HG03039 (cell line): ENCODE results near the gene TSC1.
"Not testable (repeated sequence)": the region's sequence is repeated elsewhere in the genome, so short reads cannot be mapped to it uniquely, and the experiment has no call there.

Source experiments
- ATAC-seq: cut with Tn5 transposase; IDR thresholded peaks from one replicate; pipeline ENCODE4 v1.9.1; 2021; ENCODE audit warnings: mild to moderate bottlenecking, moderate library complexity; ENCODE audit not compliant: unreplicated experiment

TSC1 gene

DNA sequence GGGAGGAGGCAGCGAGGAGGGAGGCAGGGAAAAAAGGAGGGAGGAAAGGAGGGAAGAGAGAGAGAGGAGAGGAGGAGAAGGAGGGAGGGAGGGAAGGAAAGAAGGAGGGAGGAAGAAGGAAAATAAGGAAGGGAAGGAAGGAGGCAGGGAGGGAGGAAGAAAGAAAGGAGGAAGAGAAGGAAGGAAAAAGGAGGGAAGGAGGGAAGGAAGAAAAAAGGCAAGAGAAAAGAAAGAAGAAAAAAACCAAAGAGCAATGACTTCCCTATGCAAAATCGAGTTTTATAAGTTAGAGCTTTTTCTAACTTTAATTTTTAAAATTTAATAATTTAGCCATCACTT lies 33.7 kb upstream of the TSC1 start:
- no peak for ATAC-seq

DNA sequence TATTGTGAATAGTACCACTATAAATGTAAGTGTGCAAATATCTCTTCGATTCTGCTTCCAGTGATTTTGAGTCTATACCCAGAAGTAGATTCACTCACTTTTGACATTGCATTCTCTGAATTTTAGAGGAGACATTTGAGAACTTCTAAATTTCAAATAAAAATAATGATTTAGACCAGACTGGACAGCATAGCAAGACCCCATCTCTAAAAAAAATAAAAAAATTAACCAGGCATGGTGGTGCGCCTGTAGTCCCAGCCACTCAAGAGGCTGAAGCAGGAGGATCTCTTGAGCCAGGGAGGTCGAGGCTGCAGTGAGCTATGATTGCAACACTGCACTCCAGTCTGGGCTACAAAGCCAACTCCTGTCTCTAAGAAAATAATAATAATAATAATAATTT lies 32.2 kb upstream of the TSC1 start:
- ATAC-seq = no peak

DNA sequence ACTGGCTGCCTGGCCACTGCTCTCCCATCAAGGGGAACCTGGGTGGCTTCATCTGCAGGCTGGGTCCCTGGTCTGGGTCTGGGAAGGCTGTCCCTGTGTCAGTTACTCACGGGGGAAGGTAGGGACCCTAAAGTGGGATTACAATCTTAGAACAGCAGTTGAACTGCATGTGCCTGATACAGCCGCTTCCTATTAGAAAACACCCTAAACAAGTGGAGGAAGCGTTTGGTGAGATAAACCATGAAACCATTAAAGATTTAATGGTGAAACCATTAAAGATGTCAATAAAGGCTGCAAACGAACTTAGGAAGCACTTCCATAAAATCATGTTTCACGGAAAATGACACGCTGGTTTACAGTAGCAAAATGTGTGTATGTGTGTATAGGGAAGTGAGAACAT lies 31.5 kb upstream of the TSC1 start:
- no peak for ATAC-seq

DNA sequence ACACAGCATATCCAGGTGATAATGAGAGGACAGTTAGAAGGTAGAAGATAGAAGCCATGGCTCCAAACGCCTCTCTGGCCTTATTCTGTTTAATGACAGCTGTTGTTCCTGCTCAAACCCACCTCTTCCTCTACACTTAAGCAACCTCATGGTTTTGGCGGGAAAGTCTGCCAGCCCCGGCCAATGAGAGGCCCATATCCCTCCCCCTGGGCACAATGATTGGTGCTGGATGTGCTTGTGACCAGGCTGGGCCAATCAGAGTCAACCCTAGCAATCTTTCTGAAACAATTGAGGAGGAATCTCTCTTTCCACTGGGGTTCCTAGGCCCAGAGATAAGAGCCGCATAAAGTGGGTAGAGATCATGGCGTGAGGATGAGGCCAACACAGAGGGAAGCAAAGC lies 29.3 kb upstream of the TSC1 start:
- ATAC-seq = no peak

DNA sequence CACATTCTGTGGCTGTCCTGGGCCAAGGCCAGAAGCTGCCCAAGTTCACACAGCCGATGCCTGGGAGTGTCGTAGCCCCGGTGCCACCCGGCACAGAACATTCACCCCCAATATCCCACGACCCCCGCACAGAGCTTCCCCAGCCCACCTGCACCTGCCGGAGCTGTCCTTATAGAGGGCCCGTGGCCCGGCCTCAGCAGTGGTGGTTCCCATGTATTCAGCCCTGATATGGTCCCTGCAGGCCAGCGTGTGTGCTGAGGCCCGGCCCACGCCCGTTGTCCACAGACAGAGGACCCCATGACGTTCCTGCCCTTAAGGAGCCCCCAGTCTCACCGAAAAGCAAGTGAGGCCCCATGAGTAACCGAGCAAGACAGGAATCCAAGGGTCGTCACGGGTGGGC lies 28.8 kb upstream of the TSC1 start:
- no peak for ATAC-seq

DNA sequence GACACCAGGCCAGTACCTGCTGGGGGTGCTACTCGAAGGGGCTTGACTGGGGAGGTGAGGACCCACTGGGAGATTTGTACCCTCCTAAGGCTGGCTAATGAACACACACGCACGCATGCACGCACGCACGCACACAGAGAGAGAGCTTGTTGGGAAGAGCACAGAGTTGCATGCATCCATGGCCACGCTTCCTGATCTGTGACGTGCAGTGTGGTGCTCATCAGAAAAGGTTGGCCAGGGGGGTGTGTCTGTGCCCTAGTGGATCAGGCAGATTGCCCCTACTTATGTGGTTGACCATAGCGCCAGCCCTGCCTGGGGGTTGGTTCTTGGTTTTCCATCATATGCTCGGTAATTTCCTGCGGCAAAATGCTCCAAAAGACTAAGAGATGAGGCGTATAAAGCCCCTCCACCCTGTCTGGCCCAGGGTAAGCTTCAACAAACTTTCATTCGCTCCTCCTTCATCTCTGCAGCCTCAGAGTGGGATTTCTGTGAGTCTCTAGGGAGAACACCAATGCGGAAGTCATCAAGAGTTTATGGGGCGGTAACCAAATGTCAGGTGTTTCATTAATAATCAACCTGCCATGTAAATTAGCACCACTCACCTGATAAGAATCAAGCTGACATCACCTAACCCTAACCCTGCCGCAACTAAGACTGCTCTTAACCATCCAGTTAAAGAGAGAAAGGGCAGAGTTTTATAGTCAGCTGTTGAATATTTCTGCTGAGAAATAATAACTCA lies 26.1 kb upstream of the TSC1 start:
- ATAC-seq = no peak

DNA sequence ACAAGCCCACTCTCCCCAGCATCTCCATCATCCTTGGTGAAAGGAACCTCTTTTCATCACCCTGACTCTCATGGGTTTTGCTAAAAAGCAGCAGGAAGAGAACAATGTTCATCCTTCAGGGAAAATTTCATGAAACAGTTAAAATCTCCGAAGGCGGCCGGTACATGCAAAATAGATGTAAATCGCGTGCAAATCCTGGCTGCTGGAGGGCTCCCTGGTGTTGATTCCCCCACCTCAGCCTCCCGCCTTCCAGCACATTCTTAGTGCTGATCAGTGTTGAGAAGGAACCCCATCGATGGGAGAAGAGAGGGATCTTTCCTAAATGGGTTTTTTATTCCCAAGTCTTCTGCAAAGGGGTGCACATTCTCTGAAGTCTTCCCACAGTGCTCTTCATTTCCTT lies 25.4 kb upstream of the TSC1 start:
- ATAC-seq = no peak

DNA sequence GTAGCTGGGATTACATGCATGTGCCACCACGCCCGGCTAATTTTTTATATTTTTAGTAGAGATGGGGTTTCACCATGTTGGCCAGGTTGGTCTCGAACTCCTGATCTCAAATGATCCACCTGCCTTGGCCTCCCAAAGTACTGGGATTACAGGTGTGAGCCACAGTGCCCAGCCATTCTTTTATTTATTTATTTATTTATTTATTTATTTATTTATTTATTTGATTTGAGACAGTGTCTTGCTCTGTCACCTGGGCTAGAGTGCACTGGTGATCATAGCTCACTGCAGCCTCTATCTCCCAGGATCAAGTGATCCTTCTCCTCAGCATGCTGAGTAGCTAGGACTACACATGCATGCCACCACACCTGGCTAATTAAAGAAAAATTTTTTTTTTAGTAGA lies 23.5 kb upstream of the TSC1 start:
- ATAC-seq = not testable (repeated sequence)

DNA sequence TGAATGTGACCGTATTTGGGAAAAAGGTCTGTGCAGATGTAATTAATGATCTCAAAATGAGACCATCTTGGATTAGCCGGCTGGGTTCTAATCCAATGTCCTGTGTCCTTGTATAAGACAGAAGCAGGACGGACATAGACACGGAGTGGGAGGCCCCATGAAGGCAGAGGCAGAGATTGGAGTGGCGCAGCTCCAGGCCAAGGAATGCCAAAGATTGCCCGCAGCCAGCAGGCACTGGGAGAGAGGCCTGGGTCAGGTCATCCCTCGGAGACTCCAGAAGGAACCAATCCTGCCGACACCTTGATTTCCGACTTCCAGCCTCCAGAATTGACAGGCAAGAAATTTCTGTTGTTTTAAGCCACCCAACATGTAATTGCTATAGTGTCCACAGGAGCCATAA lies 21.1 kb upstream of the TSC1 start:
- ATAC-seq = no peak

DNA sequence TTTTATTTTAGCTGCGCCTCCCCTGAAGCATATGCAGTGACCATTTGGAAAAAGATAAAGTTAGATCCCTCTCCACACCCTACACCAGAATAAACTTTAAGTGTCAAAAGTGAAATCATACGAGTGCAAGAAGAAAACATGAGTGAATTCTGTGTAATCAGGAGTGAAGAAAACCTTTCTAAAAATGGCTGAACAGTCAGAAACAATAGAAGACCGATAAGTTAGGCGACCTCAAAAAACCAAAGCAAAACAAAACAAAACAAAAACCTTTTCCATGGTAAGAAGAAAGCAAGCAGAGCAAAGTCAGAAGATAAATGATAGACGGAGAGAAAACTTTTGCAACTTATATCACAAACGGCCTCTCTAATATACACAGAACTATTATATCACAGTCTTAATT lies 16.6 kb upstream of the TSC1 start:
- ATAC-seq = no peak

DNA sequence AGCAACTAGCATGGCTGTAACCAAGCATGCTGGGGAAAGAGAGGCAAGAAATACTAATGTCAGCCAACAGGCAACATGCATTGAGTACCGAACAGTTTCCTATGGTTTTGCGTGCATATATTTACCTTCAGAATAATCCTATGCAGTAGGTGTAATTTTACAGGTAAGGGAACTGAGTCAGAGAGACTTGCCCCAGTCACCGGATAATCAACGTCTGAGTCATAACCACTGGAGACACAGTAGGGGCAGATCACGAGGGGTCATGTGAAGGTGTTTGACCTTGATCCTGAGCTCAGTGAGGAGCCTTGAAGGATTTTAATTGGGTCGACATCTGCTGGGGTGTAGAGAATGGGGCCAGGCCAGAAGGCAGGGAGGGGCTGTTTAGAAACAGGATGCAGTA lies 13.4 kb upstream of the TSC1 start:
- ATAC-seq = no peak

DNA sequence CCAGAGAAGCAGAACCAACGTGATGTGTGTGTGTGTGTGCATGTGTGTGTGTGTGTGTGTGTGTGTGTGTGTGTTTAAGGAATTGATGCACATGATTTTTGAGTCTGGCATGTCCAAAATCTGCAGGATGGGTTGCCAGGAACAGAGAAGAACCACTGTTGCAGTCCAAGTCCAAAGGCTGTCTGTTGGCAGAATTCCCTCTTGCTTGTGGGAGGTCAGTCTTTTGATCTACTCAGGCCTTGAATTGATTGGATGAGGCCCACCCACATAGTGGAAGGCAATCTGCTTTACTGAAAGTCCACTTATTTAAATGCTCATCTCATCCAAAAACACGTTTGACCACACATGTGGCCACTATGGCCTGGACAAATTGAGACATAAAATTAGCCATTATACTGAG lies 11.4 kb upstream of the TSC1 start:
- ATAC-seq = no peak

DNA sequence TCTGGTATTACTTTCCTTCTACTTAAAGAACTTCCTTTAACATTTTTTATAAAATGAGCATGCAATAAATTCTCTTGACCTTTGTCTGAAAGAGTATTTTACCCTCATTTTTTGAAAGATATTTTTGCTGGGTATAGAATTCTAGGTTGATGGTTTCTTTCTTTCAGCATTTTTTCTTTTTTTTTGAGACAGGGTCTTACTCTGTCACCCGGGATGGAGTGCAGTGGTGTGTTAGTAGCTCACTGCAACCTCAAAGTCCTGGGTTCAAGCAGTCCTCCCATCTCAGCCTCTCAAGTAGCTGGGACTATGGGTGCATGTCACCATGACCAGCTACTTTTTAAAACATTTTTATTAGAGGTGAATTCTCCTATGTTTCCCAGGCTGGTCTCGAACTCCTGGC lies 10.7 kb upstream of the TSC1 start:
- ATAC-seq = no peak

DNA sequence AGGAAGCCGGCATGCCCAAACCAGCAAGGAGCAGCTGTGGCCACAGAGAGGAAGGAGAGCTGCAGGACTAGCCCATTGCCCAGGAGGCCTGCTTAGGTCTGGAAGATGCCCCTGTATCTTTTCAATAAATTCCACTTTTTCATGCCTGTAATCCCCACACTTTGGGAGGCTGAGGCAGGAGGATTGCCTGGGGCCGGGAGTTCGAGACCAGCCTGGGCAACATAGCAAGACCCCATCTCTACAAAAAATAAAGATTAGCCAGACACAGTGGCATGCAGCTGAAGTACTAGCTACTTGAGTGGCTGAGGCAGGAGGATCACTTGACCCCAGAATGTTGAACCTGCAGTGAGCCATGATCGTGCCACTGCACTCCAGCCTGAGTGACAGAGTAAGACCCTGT lies 5.3 kb upstream of the TSC1 start:
- ATAC-seq = no peak

DNA sequence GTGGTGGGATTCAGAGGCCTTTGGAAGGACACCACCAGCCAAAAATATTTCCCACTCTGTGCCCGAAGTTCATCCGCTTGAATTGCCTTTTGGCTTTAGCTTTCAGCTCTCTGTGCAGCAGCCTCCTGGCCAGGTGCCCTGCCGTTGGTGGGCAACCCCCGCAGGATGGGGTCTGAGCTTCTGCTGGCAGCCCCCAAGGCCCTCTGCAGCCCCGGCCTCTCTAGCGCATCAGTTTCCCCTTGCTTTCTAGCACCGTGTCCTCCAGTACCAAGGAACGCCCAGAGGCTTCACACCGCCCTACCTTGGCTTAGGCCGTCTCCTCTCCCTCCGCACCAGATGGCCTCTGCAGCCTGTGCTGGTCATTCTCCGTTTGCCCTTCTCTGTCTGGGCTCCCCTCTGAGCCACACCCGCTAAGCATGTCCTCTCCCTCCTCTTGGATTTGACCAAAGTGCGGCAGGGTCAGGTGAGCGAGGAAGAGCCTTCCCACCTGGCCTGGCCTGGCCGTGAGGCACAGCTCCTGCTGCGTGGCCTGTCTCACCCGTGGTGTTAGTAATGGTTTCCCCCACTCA lies 4.2 kb upstream of the TSC1 start:
- no peak for ATAC-seq

DNA sequence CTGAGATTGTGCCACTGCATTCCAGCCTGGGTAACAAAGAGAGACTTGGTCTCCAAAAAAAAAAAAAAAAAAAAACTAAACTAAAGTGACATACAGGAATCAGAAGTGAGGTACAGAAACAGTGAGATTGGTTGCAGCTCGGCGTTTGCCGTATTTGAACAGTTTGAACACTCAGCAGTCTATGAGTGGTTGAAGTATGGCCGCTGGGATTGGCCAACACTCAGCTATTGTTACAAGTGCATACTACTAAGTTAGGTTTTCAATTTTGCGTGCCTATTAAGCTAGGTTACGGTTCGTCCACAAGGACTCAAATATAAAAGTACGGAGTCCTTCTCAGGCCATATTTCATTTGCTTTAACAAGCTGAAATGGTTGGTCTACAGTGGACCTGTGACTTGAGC lies 3.3 kb upstream of the TSC1 start:
- ATAC-seq = no peak

DNA sequence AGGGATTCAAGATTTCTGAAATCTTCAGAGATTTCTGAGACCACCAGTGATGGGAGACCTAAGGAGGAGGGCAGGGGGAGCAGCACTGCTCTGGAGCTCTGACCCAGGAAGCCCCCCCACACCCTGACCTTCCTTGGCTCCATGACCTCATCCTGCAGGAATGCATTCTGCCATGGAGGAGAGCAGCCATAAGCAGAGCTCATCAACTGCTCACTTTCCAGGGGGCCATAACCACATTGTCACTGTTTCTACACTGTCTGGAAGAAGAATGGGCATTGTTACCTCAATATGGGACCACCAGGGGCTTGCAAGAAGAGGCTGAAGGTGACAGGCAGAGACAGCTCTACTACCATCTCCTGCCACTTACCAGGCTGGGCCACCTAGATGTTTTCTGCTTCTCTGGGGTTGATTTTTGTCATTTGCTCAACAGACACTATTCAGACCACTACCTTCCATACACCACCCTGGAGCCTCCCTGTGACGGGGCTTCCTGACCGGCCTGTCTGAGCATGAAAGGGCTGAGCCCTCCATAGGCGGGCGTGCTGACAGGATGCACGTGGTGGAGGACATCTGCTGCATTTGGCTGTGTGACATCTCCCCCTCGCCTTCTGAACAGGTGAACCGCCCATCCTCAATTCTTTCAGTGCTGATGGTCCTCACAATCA lies 2.3 kb upstream of the TSC1 start:
- ATAC-seq = no peak

DNA sequence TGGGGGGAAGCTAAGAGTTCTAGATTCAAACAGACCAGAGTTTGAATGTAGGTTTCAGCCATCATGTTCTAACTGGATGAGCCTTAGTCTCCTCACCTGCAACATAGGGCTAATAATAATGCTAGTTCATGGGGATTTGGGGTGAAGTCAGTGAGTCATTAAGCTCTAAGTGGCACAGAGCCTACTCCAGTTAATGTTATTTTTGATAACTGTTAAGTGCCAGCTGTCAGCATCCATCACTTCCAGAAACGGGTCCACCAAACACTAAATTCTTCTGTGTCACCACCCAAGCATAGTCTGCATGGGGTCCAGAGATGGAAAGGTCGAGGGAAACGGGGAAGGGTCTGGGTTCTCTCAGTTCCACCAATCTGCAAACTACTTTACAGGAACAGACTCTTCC lies 1.8 kb upstream of the TSC1 start:
- ATAC-seq = no peak

DNA sequence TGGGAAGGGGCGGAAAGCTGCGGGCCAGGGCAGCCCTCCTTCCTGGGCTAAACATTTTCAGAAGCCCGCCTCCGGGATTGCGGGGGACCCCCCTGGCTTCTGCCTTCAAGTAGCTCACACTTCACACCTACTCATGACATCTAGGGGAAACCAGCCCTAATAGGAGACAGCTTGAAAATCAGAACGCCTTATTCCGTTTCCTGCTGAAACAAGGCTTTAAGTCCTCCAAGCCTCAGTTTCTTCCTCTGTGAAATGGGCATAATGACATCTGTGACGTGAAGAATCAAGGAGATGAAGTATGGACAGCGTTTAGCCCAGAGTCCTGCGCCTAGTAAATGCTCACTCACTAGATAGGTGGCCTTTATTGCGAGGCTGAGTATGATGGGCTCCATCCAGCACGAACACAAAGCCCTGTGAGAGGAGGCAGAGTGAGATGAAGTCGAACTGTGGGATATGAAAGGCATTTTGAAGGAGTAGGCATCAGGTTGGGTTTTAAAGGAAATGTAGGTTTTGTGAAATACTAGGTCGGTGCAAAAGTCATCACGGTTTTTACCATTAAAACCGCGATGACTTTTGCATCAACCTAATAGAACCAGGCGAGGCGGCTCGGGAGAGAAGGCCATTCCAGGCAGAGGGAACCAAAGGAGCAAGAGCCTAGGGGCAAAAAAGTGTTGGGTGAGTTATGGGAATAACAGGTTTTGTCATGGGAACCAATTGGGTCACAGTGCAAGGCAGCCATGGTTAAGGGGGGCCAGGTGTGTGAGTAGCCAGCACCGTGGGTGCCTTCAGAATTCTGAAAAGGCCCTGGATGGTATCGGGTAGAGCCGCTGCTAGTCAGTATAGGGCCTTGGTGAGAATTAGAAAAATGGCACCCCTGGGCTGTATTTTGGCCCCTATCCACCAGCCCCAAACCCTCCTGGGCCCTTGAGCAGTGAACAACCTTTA lies 1.0 kb upstream of the TSC1 start:
- no peak for ATAC-seq

DNA sequence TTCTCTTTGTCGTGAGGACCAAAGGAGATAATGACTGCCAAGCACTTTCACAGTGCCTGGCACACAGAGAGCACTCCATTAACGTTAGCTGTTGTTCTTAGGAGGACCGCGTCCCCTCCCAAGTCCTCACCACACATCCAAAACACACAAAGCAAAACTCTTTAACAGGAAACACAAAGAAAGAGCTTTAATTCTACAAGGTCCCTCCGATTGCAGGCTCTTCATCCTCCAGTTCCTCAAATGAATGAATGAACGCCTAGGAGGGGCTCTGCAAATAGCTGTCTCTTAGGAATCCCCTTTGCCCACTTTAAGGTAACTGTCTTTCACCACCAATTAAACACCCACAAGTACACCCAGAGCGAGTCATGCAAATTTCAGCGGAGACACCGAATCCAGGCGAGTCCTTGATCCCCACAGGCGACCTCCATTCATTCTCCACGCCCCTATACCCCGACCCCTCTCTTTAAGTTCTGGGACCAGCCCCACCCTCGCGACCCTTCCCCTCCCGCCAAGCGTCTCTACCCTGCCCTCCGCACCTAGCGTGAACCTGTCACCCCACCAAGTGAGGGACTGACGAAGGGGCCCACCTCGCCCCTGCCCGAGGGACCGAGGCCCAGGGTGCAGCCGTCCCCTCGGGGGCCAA lies 644 bp downstream of the TSC1 start:
- peak; percentile 5 for ATAC-seq

DNA sequence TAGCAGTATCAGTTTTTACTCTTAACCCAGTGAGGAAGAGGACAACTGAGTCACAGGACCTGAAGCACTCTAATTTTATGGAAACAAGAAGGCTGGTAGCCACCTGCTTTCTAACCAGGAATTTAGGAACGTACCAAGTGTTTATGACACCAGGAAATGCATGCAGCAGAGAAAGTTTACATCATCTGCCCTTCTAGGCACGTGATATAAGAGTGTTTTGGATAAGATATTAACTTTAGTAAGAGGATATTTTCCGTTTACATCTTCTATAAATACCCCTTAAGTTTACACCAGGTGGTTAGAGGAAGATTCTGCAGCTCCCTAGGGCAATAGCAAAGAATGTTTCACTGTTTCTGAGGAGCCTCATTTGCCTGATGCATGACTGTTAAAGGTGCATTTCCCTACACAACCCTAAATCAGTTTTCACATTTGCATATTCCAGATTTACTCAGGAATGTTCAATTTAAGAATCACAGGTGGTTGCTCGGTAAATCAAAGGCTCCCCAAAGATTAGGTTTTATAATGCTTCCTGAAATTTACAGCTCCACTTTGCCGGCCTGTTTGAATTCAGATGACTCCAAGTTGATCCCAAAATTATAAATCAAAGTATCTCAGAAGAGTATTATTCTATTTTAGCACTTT lies 1.8 kb downstream of the TSC1 start:
- no peak for ATAC-seq
